ENCODE data around the gene GRM5. TPM values are rescaled to one million over a fixed set of nuclear protein-coding genes. Genes with fewer than 3 reads are reported as not detected.

GRM5 gene
- total RNA-seq, 1 donor from 2014 or later: not detected

- no peaks in the 10 kb centered on the region for H3K36me3 ChIP-seq
- TF ChIP-seq CTCF (IDR thresholded peaks at IDR 0.05) (peak; percentile 76), EZH2 (IDR thresholded peaks at IDR 0.05) (no peak)
- H3K27me3 ChIP-seq: no peaks in the 10 kb centered on the region
- no peaks in the 10 kb centered on the region for H3F3A ChIP-seq (ENCODE audit: low read depth)
- H3K9me3 ChIP-seq (ENCODE audit: low read depth): no peaks in the 10 kb centered on the region
- no peaks in the 10 kb centered on the region for H3K4me1 ChIP-seq
- no peaks in the 10 kb centered on the region for H3K4me1 Mint-ChIP-seq
- DNase-seq (ENCODE audit: low spot score): peak; percentile 54
- no peaks in the 10 kb centered on the region for H3K9me3 Mint-ChIP-seq
- H3K4me3 ChIP-seq: no peak overlapping the region
- H3K27ac ChIP-seq: no peak overlapping the region
- H2AFZ ChIP-seq (replicated peaks): peak overlapping the region; percentile 55
- no peak overlapping the region for H3K4me2 ChIP-seq
- no peak overlapping the region for H3K9ac ChIP-seq
- no peaks in the 10 kb centered on the region for H3K36me3 Mint-ChIP-seq
- H3K79me2 ChIP-seq (ENCODE audit: low read depth): no peaks in the 10 kb centered on the region
- no peak overlapping the region for H3K4me3 Mint-ChIP-seq
- no peaks in the 10 kb centered on the region for H4K20me1 ChIP-seq (ENCODE audit: low read depth)
- no peak overlapping the region for H3K27ac Mint-ChIP-seq
- no peaks in the 10 kb centered on the region for H3K27me3 Mint-ChIP-seq (ENCODE audit: insufficient read depth, low read depth)
Observed at GRCh38 chr11:88484873-88485621, 580.7 kb downstream of the GRM5 start.

GRCh38 chr11:88482871-88483301 lies 582.9 kb downstream of the GRM5 start:
- Mint-ChIP-seq H3K9me3 (no peaks in the 10 kb centered on the region), H3K27me3 (ENCODE audit: insufficient read depth, low read depth) (peaks cover 2% of the 10 kb centered on the region), H3K4me3 (no peak overlapping the region), H3K27ac (no peak overlapping the region), H3K36me3 (no peaks in the 10 kb centered on the region), H3K4me1 (no peaks in the 10 kb centered on the region)
- TF ChIP-seq EZH2phosphoT487 (IDR thresholded peaks at IDR 0.05): no peak
- TF ChIP-seq EZH2 (IDR thresholded peaks at IDR 0.05): no peak
- TF ChIP-seq CTCF (IDR thresholded peaks at IDR 0.05): no peak
- Histone ChIP-seq H3K79me2 (ENCODE audit: low read depth) (no peaks in the 10 kb centered on the region), H3F3A (ENCODE audit: low read depth) (no peaks in the 10 kb centered on the region), H3K4me2 (no peak overlapping the region), H3K36me3 (no peaks in the 10 kb centered on the region), H4K20me1 (ENCODE audit: low read depth) (no peaks in the 10 kb centered on the region), H3K9me3 (ENCODE audit: low read depth) (no peaks in the 10 kb centered on the region), H3K4me3 (no peak overlapping the region), H2AFZ (replicated peaks) (no peak overlapping the region), H3K9ac (no peak overlapping the region), H3K4me1 (no peaks in the 10 kb centered on the region), H3K27ac (no peak overlapping the region), H3K27me3 (no peaks in the 10 kb centered on the region)
- no peak for DNase-seq (ENCODE audit: low spot score)

GRCh38 chr11:88480223-88480622 lies 585.6 kb downstream of the GRM5 start:
- H3K9me3 Mint-ChIP-seq: no peaks in the 10 kb centered on the region
- no peak overlapping the region for H3K27ac Mint-ChIP-seq

More at GRCh38 chr11:88480223-88480622, 585.6 kb downstream of the GRM5 start:
- H2AFZ ChIP-seq (replicated peaks): no peak overlapping the region
- no peak for DNase-seq (ENCODE audit: low spot score)
- no peak overlapping the region for H3K9ac ChIP-seq
- H3K79me2 ChIP-seq (ENCODE audit: low read depth): no peaks in the 10 kb centered on the region
- TF ChIP-seq CTCF (IDR thresholded peaks at IDR 0.05) (no peak), EZH2 (IDR thresholded peaks at IDR 0.05) (no peak), EZH2phosphoT487 (IDR thresholded peaks at IDR 0.05) (no peak)
- no peaks in the 10 kb centered on the region for H3K4me1 Mint-ChIP-seq
- no peaks in the 10 kb centered on the region for H3K9me3 ChIP-seq (ENCODE audit: low read depth)
- H3K4me3 Mint-ChIP-seq: no peak overlapping the region
- H3K4me1 ChIP-seq: no peaks in the 10 kb centered on the region
- no peaks in the 10 kb centered on the region for H3K36me3 Mint-ChIP-seq
- H3F3A ChIP-seq (ENCODE audit: low read depth): no peaks in the 10 kb centered on the region
- H4K20me1 ChIP-seq (ENCODE audit: low read depth): no peaks in the 10 kb centered on the region
- H3K27me3 ChIP-seq: no peaks in the 10 kb centered on the region
- peaks cover 2% of the 10 kb centered on the region for H3K27me3 Mint-ChIP-seq (ENCODE audit: insufficient read depth, low read depth)
- H3K4me2 ChIP-seq: no peak overlapping the region
- H3K36me3 ChIP-seq: no peaks in the 10 kb centered on the region
- H3K4me3 ChIP-seq: no peak overlapping the region
- H3K27ac ChIP-seq: no peak overlapping the region

All from neural progenitor cell (in vitro differentiated cells).